SU-DHL-6 (cell line): Measurements from ENCODE around the gene CCDC61.

ENCODE experiments used
- H2AFZ ChIP-seq: fragments of 200-600 bp; sonication (generic); 2 replicates; pipeline ENCODE4 v1.6.1; 2014; ENCODE audit warnings: low read depth, mild to moderate bottlenecking, moderate library complexity, mixed read lengths, antibody characterized with exemption, low read length; ENCODE audit not compliant: severe bottlenecking
- H3F3A ChIP-seq: fragments of 200-600 bp; shearing (Covaris generic); 2 replicates; pipeline ENCODE4 v1.6.0; 2016; ENCODE audit warnings: antibody characterized with exemption, mild to moderate bottlenecking; ENCODE audit not compliant: insufficient read depth
- H3K27ac ChIP-seq: fragments of 200-600 bp; sonication (generic); 2 replicates; pipeline ENCODE4 v1.5.1; 2016; ENCODE audit warnings: low read depth, mild to moderate bottlenecking, low read length, moderate library complexity, mixed read lengths
- H3K27me3 ChIP-seq: fragments of 200-600 bp; sonication (generic), shearing (Covaris generic); 2 replicates; pipeline ENCODE4 v1.6.0; 2014; ENCODE audit warnings: mild to moderate bottlenecking, low read length
- H3K36me3 ChIP-seq: fragments of 200-600 bp; sonication (generic); 2 replicates; pipeline ENCODE4 v1.6.1; 2014; ENCODE audit warnings: mild to moderate bottlenecking, low read length, mixed read lengths
- H3K4me2 ChIP-seq: fragments of 300-600, 200-600 bp; shearing (Covaris generic), sonication (generic); 2 replicates; pipeline ENCODE4 v1.6.0; 2014; ENCODE audit warnings: low read length, low read depth, mild to moderate bottlenecking; ENCODE audit not compliant: poor library complexity, severe bottlenecking
- H3K4me3 ChIP-seq: fragments of 200-600 bp; sonication (generic); 2 replicates; pipeline ENCODE4 v1.5.1; 2014; ENCODE audit warnings: antibody characterized with exemption, low read length, mild to moderate bottlenecking, mixed read lengths; ENCODE audit not compliant: insufficient read depth, poor library complexity, severe bottlenecking
- H3K79me2 ChIP-seq: fragments of 200-600 bp; sonication (generic); 2 replicates; pipeline ENCODE4 v1.6.1; 2014; ENCODE audit warnings: mild to moderate bottlenecking, low read length, moderate library complexity; ENCODE audit not compliant: insufficient read depth
- H3K9ac ChIP-seq: fragments of 200-600 bp; sonication (generic); 2 replicates; pipeline ENCODE4 v1.7.0; 2014; ENCODE audit warnings: mild to moderate bottlenecking, low read length
- H3K9me2 ChIP-seq: fragments of 200-600 bp; sonication (generic); replicated peaks from 2 replicates; pipeline ENCODE4 v1.6.1; 2014; ENCODE audit warnings: low read length; ENCODE audit not compliant: insufficient read depth
- H3K9me3 ChIP-seq: fragments of 200-600 bp; sonication (generic); 2 replicates; pipeline ENCODE4 v1.6.1; 2014; ENCODE audit warnings: low read length, mixed read lengths; ENCODE audit not compliant: insufficient read depth
- H4K20me1 ChIP-seq: fragments of 200-600 bp; sonication (generic); 2 replicates; pipeline ENCODE4 v1.6.1; 2014; ENCODE audit warnings: low read depth, mild to moderate bottlenecking, antibody characterized with exemption, low read length, moderate library complexity, mixed read lengths
- CTCF ChIP-seq: fragments of 200-600 bp; sonication (generic); IDR thresholded peaks from one replicate; pipeline ENCODE4 v1.5.1; 2017; ENCODE audit warnings: antibody characterized with exemption, mild to moderate bottlenecking, low read length, moderate library complexity; ENCODE audit not compliant: insufficient read depth, poor library complexity, severe bottlenecking
- EZH2phosphoT487 ChIP-seq: fragments of 200-600 bp; sonication (generic), shearing (Covaris generic); conservative IDR thresholded peaks from 2 replicates; pipeline ENCODE4 v1.6.1; 2018; ENCODE audit warnings: mild to moderate bottlenecking, antibody characterized with exemption, low read length, moderate library complexity, mixed read lengths

CCDC61 gene

DNA sequence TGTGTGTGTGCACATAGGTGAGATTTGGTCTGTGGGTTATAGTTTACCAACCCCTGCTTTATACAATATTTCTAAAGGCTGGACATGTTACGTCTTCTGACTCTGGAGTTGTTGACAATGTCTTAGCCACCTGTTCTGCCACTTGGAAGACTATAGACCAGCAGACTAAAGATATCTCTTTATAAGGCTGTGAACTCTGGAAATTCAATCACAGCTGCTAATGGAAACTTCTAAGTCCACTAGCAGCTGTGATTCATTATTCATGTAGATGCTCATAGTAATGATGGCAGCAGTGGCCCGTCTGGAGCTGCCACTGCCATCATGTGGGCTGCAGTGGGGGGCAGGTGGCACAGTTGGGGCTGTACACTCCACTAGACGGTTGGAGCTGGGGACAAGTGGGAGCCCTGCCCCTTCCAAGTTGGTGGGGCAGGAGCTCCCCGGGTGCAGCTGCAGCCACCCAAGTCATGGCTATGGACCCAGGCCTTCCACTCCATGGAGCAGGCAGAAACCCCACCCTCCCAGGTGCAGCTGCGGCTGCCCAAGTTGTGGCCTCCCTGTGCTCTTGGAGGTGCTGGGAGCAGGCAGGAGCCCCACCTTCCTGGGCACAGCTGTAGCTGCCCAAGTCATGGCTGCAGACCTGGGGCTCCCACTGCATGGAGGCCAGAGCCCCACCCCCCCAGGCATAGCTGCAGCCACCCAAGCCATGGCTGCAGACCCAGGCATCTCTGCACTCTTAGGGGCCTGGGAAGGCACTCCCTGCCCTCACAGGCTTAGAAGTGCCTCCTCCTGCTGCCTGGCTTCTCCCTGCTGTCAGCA lies 36.7 kb downstream of the CCDC61 start:
- no peaks in the 10 kb centered on the region for H3K9me2 ChIP-seq
- TF ChIP-seq CTCF = no peak
- no peak for TF ChIP-seq EZH2phosphoT487
- no peaks in the 10 kb centered on the region for H3K36me3 ChIP-seq
- H3K4me3 ChIP-seq = no peak overlapping the region
- H3K27me3 ChIP-seq = no peaks in the 10 kb centered on the region
- H3K4me2 ChIP-seq = no peak overlapping the region
- H3K27ac ChIP-seq = no peak overlapping the region
- peaks cover 5% of the 10 kb centered on the region; the same call in 1 of the 2 replicates for H3K9me3 ChIP-seq
- no peaks in the 10 kb centered on the region for H4K20me1 ChIP-seq
- no peak overlapping the region for H3K9ac ChIP-seq
- H3K79me2 ChIP-seq = no peaks in the 10 kb centered on the region
- H2AFZ ChIP-seq = no peak overlapping the region
- no peaks in the 10 kb centered on the region for H3F3A ChIP-seq

DNA sequence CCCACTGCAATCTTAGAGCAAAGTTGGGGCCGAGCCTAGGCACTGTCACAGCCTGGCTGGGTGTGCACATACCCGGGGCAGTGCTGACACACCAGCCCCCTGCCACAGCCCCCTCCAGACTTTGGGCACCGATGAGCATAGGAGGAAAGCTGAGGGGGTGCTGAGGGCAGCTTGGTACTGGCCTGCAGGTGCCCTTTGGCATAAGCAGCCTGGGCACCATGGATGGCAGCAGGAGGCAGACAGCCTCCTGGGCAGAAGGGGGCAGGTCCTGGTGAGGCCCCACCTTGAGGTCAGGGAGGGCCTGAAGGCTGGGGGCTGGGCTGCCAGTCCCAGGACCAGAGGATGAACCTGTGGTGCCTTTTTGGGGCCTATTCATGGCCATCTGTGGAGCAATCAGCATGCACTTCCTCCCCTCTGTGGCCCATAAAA lies 37.3 kb downstream of the CCDC61 start:
- Histone ChIP-seq H3K4me2 (no peak overlapping the region), H3F3A (no peaks in the 10 kb centered on the region), H3K27ac (no peak overlapping the region), H3K9ac (no peak overlapping the region), H2AFZ (no peak overlapping the region), H3K79me2 (no peaks in the 10 kb centered on the region), H4K20me1 (no peaks in the 10 kb centered on the region), H3K4me3 (no peak overlapping the region), H3K36me3 (no peaks in the 10 kb centered on the region), H3K9me3 (peaks cover 5% of the 10 kb centered on the region; the same call in 1 of the 2 replicates), H3K9me2 (no peaks in the 10 kb centered on the region), H3K27me3 (no peaks in the 10 kb centered on the region)
- TF ChIP-seq CTCF (no peak), EZH2phosphoT487 (no peak)

GRCh38 chr19:46033401-46033800 lies 38.1 kb downstream of the CCDC61 start:
- Histone ChIP-seq H3K79me2 (no peaks in the 10 kb centered on the region), H4K20me1 (no peaks in the 10 kb centered on the region), H3K9me3 (peaks cover 5% of the 10 kb centered on the region; the same call in 1 of the 2 replicates), H3K27me3 (no peaks in the 10 kb centered on the region), H3K36me3 (no peaks in the 10 kb centered on the region), H3K4me2 (no peak overlapping the region), H2AFZ (no peak overlapping the region), H3K9me2 (no peaks in the 10 kb centered on the region), H3F3A (no peaks in the 10 kb centered on the region), H3K27ac (no peak overlapping the region), H3K4me3 (no peak overlapping the region), H3K9ac (no peak overlapping the region)
- TF ChIP-seq EZH2phosphoT487 (no peak), CTCF (no peak)
